A673 (cell line): ENCODE data around the gene FRMD1. TPM values are rescaled to one million over a fixed set of nuclear protein-coding genes. Genes with fewer than 3 reads are reported as not detected.

ENCODE experiments used
- BruUV-seq: library from RNA; stranded (reverse); fragments of 400-500 nt; replicated peaks from 2 replicates; lab custom pipeline; 2021; lab: Mats Ljungman, UMichigan
- CTCF ChIA-PET: fragments of 300-600 bp; sonication (Branson Sonifier 250); formaldehyde crosslinking; loops from one replicate; lab custom pipeline; 2022; ENCODE audit warnings: antibody characterized with exemption; lab: Charles Lee
- POLR2A ChIA-PET: fragments of 300-600 bp; sonication (Branson Sonifier 250); formaldehyde crosslinking; loops from one replicate; lab custom pipeline; 2022; ENCODE audit warnings: antibody characterized with exemption; ENCODE audit not compliant: low non-redundant PET; lab: Charles Lee
- DNase-seq: peaks from one replicate; pipeline ENCODE4 v3.0.0-alpha.2; 2015; ENCODE audit warnings: low spot score
- H3K27ac ChIP-seq: fragments of 200-600 bp; sonication (generic); 2 replicates; pipeline ENCODE4 v1.5.1; 2016; ENCODE audit warnings: mixed run types, low read depth, mild to moderate bottlenecking, mixed read lengths, antibody characterized with exemption, low read length; ENCODE audit not compliant: poor library complexity, severe bottlenecking
- H3K27me3 ChIP-seq: fragments of 200-600 bp; sonication (generic); replicated peaks from 2 replicates; pipeline ENCODE4 v1.6.1; 2017; ENCODE audit warnings: mixed run types, low read depth, mild to moderate bottlenecking, mixed read lengths, antibody characterized with exemption, low read length; ENCODE audit not compliant: insufficient read depth, poor library complexity
- H3K36me3 ChIP-seq: fragments of 200-600 bp; sonication (generic); 2 replicates; pipeline ENCODE4 v1.6.1; 2016; ENCODE audit warnings: mixed run types, mild to moderate bottlenecking, mixed read lengths, antibody characterized with exemption, low read length; ENCODE audit not compliant: insufficient read depth, poor library complexity, severe bottlenecking
- H3K4me1 ChIP-seq: fragments of 200-600 bp; sonication (generic); 2 replicates; pipeline ENCODE4 v1.6.1; 2017; ENCODE audit warnings: mixed run types, mild to moderate bottlenecking, mixed read lengths, antibody characterized with exemption, low read length; ENCODE audit not compliant: insufficient read depth, poor library complexity, severe bottlenecking
- H3K4me3 ChIP-seq: fragments of 200-600 bp; sonication (generic); 2 replicates; pipeline ENCODE4 v1.5.1; 2016; ENCODE audit warnings: low read depth, mixed run types, mild to moderate bottlenecking, mixed read lengths, low read length; ENCODE audit not compliant: poor library complexity, severe bottlenecking
- H3K9me3 ChIP-seq: fragments of 200-600 bp; sonication (generic); 2 replicates; pipeline ENCODE4 v1.6.1; 2016; ENCODE audit warnings: mixed run types, low read depth, mild to moderate bottlenecking, mixed read lengths, antibody characterized with exemption, low read length; ENCODE audit not compliant: poor library complexity, severe bottlenecking
- CTCF ChIP-seq: fragments of 300-800, 200-600 bp; sonication (generic); conservative IDR thresholded peaks from 2 replicates; pipeline ENCODE4 v1.5.1; 2017; ENCODE audit warnings: low read depth, mild to moderate bottlenecking, antibody characterized with exemption, low read length, moderate library complexity, mixed read lengths
- EZH2 ChIP-seq: fragments of 200-600 bp; sonication (generic); IDR thresholded peaks from 2 replicates; pipeline ENCODE4 v1.6.1; 2017; ENCODE audit warnings: borderline replicate concordance, low read depth, mild to moderate bottlenecking, mixed read lengths, antibody characterized with exemption, low read length; ENCODE audit not compliant: poor library complexity, severe bottlenecking
- intact Hi-C: fragments of 100-400 bp; cut with micrococcal nuclease; formaldehyde crosslinking; loops from one replicate; pipeline ENCODE4 v1.10.0; 2022; ENCODE audit not compliant: unreplicated experiment
- total RNA-seq: library from RNA; stranded (reverse); gene quantifications from 2 replicates; pipeline ENCODE4 v1.2.3, GENCODE V29; 2021

Gene FRMD1
- total RNA-seq, 1 experiment from 2014 or later, result not detected

- no peaks in the 10 kb centered on the region for H3K27me3 ChIP-seq
- ChIA-PET POLR2A (no interaction called here), CTCF (no interaction called here)
- no peak overlapping the region for H3K27ac ChIP-seq
- H3K36me3 ChIP-seq, result no peaks in the 10 kb centered on the region
- no peak overlapping the region for H3K4me3 ChIP-seq
- intact Hi-C loops, result loop anchor here (10.0 kb wide), 1 partner anchor 145 kb away; no protein-coding TSS in a partner anchor
- H3K4me1 ChIP-seq, result no peaks in the 10 kb centered on the region
- no TSS peak for BruUV-seq
- H3K9me3 ChIP-seq, result no peaks in the 10 kb centered on the region
- DNase-seq, result no peak
- TF ChIP-seq EZH2 (no peak), CTCF (no peak)
Observed at GRCh38 chr6:168049706-168050224, 29.2 kb downstream of the FRMD1 start.

- Histone ChIP-seq H3K27me3 (no peaks in the 10 kb centered on the region), H3K9me3 (no peaks in the 10 kb centered on the region), H3K36me3 (no peaks in the 10 kb centered on the region), H3K4me3 (no peak overlapping the region), H3K27ac (no peak overlapping the region), H3K4me1 (no peaks in the 10 kb centered on the region)
- POLR2A ChIA-PET, result no interaction called here
- intact Hi-C loops, result no loop called here
- BruUV-seq, result no TSS peak
- TF ChIP-seq CTCF (no peak), EZH2 (no peak)
- CTCF ChIA-PET, result no interaction called here
- no peak for DNase-seq
Observed at GRCh38 chr6:168049277-168049676, 29.7 kb downstream of the FRMD1 start.

GRCh38 chr6:168048724-168049025, 30.3 kb downstream of the FRMD1 start:
- intact Hi-C loops, result no loop called here
- ChIA-PET POLR2A (no interaction called here), CTCF (no interaction called here)
- Histone ChIP-seq H3K36me3 (no peaks in the 10 kb centered on the region), H3K9me3 (no peaks in the 10 kb centered on the region), H3K27ac (no peak overlapping the region), H3K27me3 (no peaks in the 10 kb centered on the region), H3K4me3 (no peak overlapping the region), H3K4me1 (no peaks in the 10 kb centered on the region)
- TF ChIP-seq EZH2 (no peak), CTCF (no peak)
- no peak for DNase-seq
- no TSS peak for BruUV-seq
